HG03159 (cell line): ENCODE results near the gene PDZD2.

Experiments
- ATAC-seq: cut with Tn5 transposase; IDR thresholded peaks from one replicate; pipeline ENCODE4 v1.9.1; 2021; ENCODE audit warnings: mild to moderate bottlenecking, moderate library complexity; ENCODE audit not compliant: unreplicated experiment

PDZD2 gene

GRCh38 chr5:32155211-32155610 is 516.3 kb downstream of the PDZD2 start:
- no peak for ATAC-seq

- ATAC-seq, result no peak
Measured at GRCh38 chr5:32156635-32157034, 517.7 kb downstream of the PDZD2 start.

DNA sequence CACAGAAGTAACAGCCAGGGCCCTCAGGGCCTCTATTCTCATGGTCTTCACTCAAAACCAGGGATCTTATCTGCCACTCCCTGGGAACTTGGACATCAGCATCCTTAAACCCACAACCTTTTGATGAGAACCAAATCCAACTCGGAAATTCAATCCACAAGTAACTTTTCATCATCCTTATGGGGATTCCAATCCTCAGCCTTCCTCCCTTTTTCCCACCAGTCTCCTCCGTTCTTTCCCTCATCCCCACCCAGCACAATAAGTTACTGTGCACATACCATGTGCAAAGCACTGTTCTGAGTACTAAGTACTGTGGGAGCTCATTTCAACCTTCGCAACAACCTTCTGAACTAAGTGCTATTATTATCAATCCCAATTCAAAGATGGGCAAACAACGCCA is 518.1 kb downstream of the PDZD2 start:
- ATAC-seq, result no peak

DNA sequence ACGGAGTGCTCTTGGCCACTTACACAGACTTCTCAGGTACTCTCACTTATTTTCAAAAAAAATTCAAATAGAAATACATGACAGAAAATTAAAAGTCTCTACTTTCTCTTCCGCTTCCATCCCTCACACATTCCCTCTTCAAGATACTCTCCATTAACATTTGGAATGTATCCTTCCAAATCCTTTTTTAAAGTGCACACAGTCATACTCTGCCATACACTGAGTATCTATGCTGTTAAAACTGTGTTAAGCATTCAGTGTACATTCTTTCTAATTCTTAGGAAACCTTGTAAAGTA is 519.7 kb downstream of the PDZD2 start:
- ATAC-seq, result no peak

- no peak for ATAC-seq
Measured at GRCh38 chr5:32159328-32160072, 520.6 kb downstream of the PDZD2 start.

- no peak for ATAC-seq
Measured at GRCh38 chr5:32160228-32160627, 521.3 kb downstream of the PDZD2 start.
